ENCODE results near the gene YDJC. TPM values are rescaled to one million over a fixed set of nuclear protein-coding genes. Genes with fewer than 3 reads are reported as not detected.
A peak's percentile ranks its signal among the peaks of the same experiment; 100 is the strongest.

The YDJC gene
- total and polyA plus RNA-seq, 9 of the 15 experiments (the other 6 are each of a cell fraction or from before 2014, with no cell fraction given): 13.5 to 871 (median 164) TPM

GRCh38 chr22:21596356-21597135, 33.3 kb downstream of the YDJC start (continued):
- TF ChIP-seq MAFF (IDR thresholded peaks at IDR 0.05; ENCODE audit: low read length) (peak; percentile 27; the same call in 1 of the 2 replicates), CHCHD3 (CRISPR knock-in tag; IDR thresholded peaks at IDR 0.05) (0 out of 2 replicates have a peak, but pooled peaks have one; percentile 3), ZBTB11 (CRISPR knock-in tag; IDR thresholded peaks at IDR 0.05) (peak in 1 of 3 experiments; percentile 30; a peak in 1 of 6 replicates), ZNF639 (CRISPR knock-in tag; conservative IDR thresholded peaks at IDR 0.05 in 1 of 2, IDR thresholded peaks at IDR 0.05 in 1 of 2) (peak in 1 of 2 experiments; percentile 94; a peak in 2 of 4 replicates), RBM25 (IDR thresholded peaks at IDR 0.05; ENCODE audit: low read depth, low read length, severe bottlenecking) (peak; percentile 58), MAFK (IDR thresholded peaks at IDR 0.05; ENCODE audit: low read length) (0 out of 2 replicates have a peak, but pooled peaks have one; percentile 14)

All from K562 (cell line).